Measurements from ENCODE around the gene RPL39L. TPM values are rescaled to one million over a fixed set of nuclear protein-coding genes. Genes with fewer than 3 reads are reported as not detected.

RPL39L gene
- total RNA-seq, 3 donors from 2014 or later = 1.4 to 5.8 (median 2.9) TPM

GRCh38 chr3:187086831-187087230 is 52.5 kb downstream of the RPL39L start:
- Histone ChIP-seq H3K9me3 (peaks cover 22% of the 10 kb centered on the region), H3K36me3 (ENCODE audit: low read depth) (no peaks in the 10 kb centered on the region), H3K4me3 (no peak overlapping the region), H3K4me1 (ENCODE audit: low read depth) (no peaks in the 10 kb centered on the region)
- intact Hi-C loops (cut with DNase I, micrococcal nuclease) = no loop called here
- ATAC-seq (no peak), DNase-seq (no peak)
- TF ChIP-seq CTCF (IDR thresholded peaks at IDR 0.05) = no peak

- Histone ChIP-seq H3K4me3 (no peak overlapping the region), H3K9me3 (peaks cover 22% of the 10 kb centered on the region), H3K4me1 (ENCODE audit: low read depth) (no peaks in the 10 kb centered on the region), H3K36me3 (ENCODE audit: low read depth) (no peaks in the 10 kb centered on the region)
- DNase-seq (no peak), ATAC-seq (no peak)
- intact Hi-C loops (cut with DNase I, micrococcal nuclease) = no loop called here
- no peak for TF ChIP-seq CTCF (IDR thresholded peaks at IDR 0.05)
Measured at GRCh38 chr3:187085933-187086332, 53.4 kb downstream of the RPL39L start.

- Histone ChIP-seq H3K4me3 (no peak overlapping the region), H3K4me1 (ENCODE audit: low read depth) (no peaks in the 10 kb centered on the region), H3K9me3 (peaks cover 22% of the 10 kb centered on the region), H3K36me3 (ENCODE audit: low read depth) (no peaks in the 10 kb centered on the region)
- intact Hi-C loops (cut with DNase I, micrococcal nuclease) = no loop called here
- ATAC-seq (no peak), DNase-seq (no peak)
- no peak for TF ChIP-seq CTCF (IDR thresholded peaks at IDR 0.05)
Measured at GRCh38 chr3:187085021-187085666, 54.2 kb downstream of the RPL39L start.

GRCh38 chr3:187084580-187084979 is 54.7 kb downstream of the RPL39L start:
- H3K36me3 ChIP-seq (ENCODE audit: low read depth) = no peaks in the 10 kb centered on the region
- no peak for ATAC-seq
- H3K4me3 ChIP-seq = no peak overlapping the region
- no peaks in the 10 kb centered on the region for H3K4me1 ChIP-seq (ENCODE audit: low read depth)
- peaks cover 22% of the 10 kb centered on the region for H3K9me3 ChIP-seq
- TF ChIP-seq CTCF (IDR thresholded peaks at IDR 0.05) = no peak
- intact Hi-C loops (cut with DNase I, micrococcal nuclease) = no loop called here
- no peak for DNase-seq

- no peak for DNase-seq
- H3K4me3 ChIP-seq = no peak overlapping the region
- H3K36me3 ChIP-seq (ENCODE audit: low read depth) = no peaks in the 10 kb centered on the region
- intact Hi-C loops (cut with DNase I, micrococcal nuclease) = no loop called here
- no peak for ATAC-seq
- H3K4me1 ChIP-seq (ENCODE audit: low read depth) = no peaks in the 10 kb centered on the region
- peaks cover 22% of the 10 kb centered on the region for H3K9me3 ChIP-seq
- no peak for TF ChIP-seq CTCF (IDR thresholded peaks at IDR 0.05)
Measured at GRCh38 chr3:187084126-187084525, 55.2 kb downstream of the RPL39L start.
